Smooth muscle cell (in vitro differentiated cells): ENCODE results near the gene CASP10. TPM values are rescaled to one million over a fixed set of nuclear protein-coding genes. Genes with fewer than 3 reads are reported as not detected.

ENCODE experiments used
- DNase-seq: peaks from one replicate; lab custom pipeline; 2025; ENCODE audit not compliant: unreplicated experiment; lab: John Stamatoyannopoulos, UW
- H2AFZ ChIP-seq: fragments of 200-600 bp; sonication (generic); 2 replicates; pipeline ENCODE4 v1.6.0; 2016; ENCODE audit warnings: antibody characterized with exemption, low read depth, mild to moderate bottlenecking
- H3F3A ChIP-seq: fragments of 200-600 bp; sonication (generic); 2 replicates; pipeline ENCODE4 v1.6.0; 2017; ENCODE audit warnings: antibody characterized with exemption, low read depth
- H3K27ac ChIP-seq: fragments of 200-600 bp; sonication (generic); 2 replicates; pipeline ENCODE4 v1.5.1; 2016; ENCODE audit warnings: low read depth, mild to moderate bottlenecking
- H3K27me3 ChIP-seq: fragments of 200-600 bp; sonication (generic); 2 replicates; pipeline ENCODE4 v1.6.1; 2016; ENCODE audit warnings: low read depth, mild to moderate bottlenecking
- H3K36me3 ChIP-seq: fragments of 200-600 bp; sonication (generic); 2 replicates; pipeline ENCODE4 v1.5.1; 2016; ENCODE audit warnings: low read depth
- H3K4me1 ChIP-seq: fragments of 200-600 bp; sonication (generic); 2 replicates; pipeline ENCODE4 v1.5.1; 2016; ENCODE audit warnings: low read depth
- H3K4me2 ChIP-seq: fragments of 200-600 bp; sonication (generic); 2 replicates; pipeline ENCODE4 v1.6.0; 2016; ENCODE audit warnings: mild to moderate bottlenecking
- H3K4me3 ChIP-seq: fragments of 200-600 bp; sonication (generic); 2 replicates; pipeline ENCODE4 v1.5.1; 2016; ENCODE audit warnings: mild to moderate bottlenecking
- H3K79me2 ChIP-seq: fragments of 200-600 bp; sonication (generic); 2 replicates; pipeline ENCODE4 v1.6.0; 2016; ENCODE audit warnings: low read depth, mild to moderate bottlenecking
- H3K9ac ChIP-seq: fragments of 200-600 bp; sonication (generic); 2 replicates; pipeline ENCODE4 v1.6.0; 2016; ENCODE audit warnings: low read depth
- H3K9me3 ChIP-seq: fragments of 200-600 bp; sonication (generic); replicated peaks from 2 replicates; pipeline ENCODE4 v1.5.1; 2016; ENCODE audit warnings: low read depth
- H4K20me1 ChIP-seq: fragments of 200-600 bp; sonication (generic); 2 replicates; pipeline ENCODE4 v1.6.0; 2016; ENCODE audit warnings: low read depth
- CTCF ChIP-seq: fragments of 200-600 bp; sonication (generic); IDR thresholded peaks from 2 replicates; pipeline ENCODE4 v1.5.1; 2017; ENCODE audit warnings: borderline replicate concordance, mild to moderate bottlenecking, antibody characterized with exemption; ENCODE audit not compliant: insufficient read depth, poor library complexity, severe bottlenecking
- WGBS: methylation state at CpG from one replicate; pipeline ENCODE4 v1.1.7; 2016; ENCODE audit warnings: low lambda C conversion rate; 5-methylcytosine and 5-hydroxymethylcytosine counted together
- polyA plus RNA-seq: library from polyadenylated mRNA; unstranded; fragments of >200 nt; fragmentation: Nextera tagmentation; extraction: Ambion mirVana; gene quantifications from 2 replicates; pipeline ENCODE4 v1.2.1, GENCODE V29; 2016
- total RNA-seq: library from RNA; depleted of rRNA; stranded (reverse); fragments of >200 nt; gene quantifications from 2 replicates; pipeline ENCODE4 v1.2.3, GENCODE V29; 2014

The CASP10 gene
- total and polyA plus RNA-seq, 2 experiments from 2014 or later: 0.36 to 1.1 TPM

DNA sequence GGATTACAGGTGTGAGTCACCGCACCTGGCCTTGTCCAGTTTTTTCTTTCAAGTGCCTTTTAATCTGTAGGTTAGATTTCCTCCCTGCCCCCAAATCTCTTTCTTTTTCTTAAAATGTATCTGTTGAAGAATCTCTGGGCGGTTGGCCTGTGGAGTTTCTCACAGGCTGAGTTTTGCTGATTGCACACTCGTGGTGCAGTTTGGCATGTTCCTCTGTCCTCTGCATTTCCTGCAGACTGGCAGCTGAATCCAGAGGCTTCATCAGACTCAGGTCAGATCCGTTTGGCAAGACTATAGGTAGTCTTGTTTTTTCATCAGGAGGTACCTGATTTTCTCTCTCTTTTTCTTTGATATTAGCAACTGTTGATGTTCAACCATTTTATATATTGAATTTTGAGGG, 5.5 kb downstream of the CASP10 start:
- no peak for TF ChIP-seq CTCF
- Histone ChIP-seq H3K27ac (no peak overlapping the region), H3K9me3 (no peaks in the 10 kb centered on the region), H2AFZ (no peak overlapping the region), H3K27me3 (no peaks in the 10 kb centered on the region), H3K4me3 (no peak overlapping the region), H3F3A (no peaks in the 10 kb centered on the region), H3K36me3 (no peaks in the 10 kb centered on the region), H3K4me2 (no peak overlapping the region), H3K9ac (no peak overlapping the region), H3K4me1 (no peaks in the 10 kb centered on the region), H4K20me1 (no peaks in the 10 kb centered on the region), H3K79me2 (no peaks in the 10 kb centered on the region)
- no peak for DNase-seq
- WGBS: 99% methylated on average over 4 of the region's 4 CpGs

DNA sequence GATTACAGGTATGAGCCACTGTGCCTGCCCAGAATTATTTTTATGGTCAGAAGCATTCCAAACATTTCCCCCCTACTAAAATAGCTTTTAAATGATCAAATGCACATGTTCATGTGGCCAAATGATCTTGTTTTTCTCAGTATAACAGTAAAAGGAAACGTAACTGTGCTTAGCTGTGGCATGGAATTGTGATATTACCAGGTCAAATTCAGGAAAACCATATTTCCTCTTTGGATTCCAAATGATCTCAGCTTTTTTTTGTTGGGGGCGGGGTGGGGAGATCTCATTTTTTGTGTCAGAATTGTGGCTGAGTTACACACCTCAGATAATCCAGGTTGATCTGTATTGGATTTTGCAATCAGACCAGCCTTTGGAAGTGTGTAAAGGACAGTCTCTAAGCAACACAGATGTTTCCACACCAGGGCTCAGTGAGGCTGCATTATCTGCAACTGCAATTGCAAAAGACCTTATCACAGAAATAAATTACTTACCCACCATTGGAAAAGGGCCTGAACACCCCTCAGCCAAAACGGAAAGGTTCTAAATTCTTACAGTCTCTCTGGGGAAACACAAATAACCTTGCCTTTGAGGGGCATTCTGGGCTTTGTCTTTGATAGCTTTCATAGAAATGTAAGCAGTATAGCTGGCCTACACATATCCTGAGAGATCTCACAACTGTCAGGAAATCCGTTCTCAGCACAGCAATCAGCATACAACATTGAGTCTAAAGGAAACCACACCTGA, 8.4 kb downstream of the CASP10 start:
- Histone ChIP-seq H3K27me3 (no peaks in the 10 kb centered on the region), H2AFZ (no peak overlapping the region), H3K4me3 (no peak overlapping the region), H3K4me2 (no peak overlapping the region), H3F3A (no peaks in the 10 kb centered on the region), H3K9me3 (no peaks in the 10 kb centered on the region), H3K79me2 (no peaks in the 10 kb centered on the region), H3K4me1 (no peaks in the 10 kb centered on the region), H3K36me3 (no peaks in the 10 kb centered on the region), H3K9ac (no peak overlapping the region), H4K20me1 (no peaks in the 10 kb centered on the region), H3K27ac (no peak overlapping the region)
- WGBS: 84% methylated on average over 4 of the region's 4 CpGs
- DNase-seq: no peak
- no peak for TF ChIP-seq CTCF

DNA sequence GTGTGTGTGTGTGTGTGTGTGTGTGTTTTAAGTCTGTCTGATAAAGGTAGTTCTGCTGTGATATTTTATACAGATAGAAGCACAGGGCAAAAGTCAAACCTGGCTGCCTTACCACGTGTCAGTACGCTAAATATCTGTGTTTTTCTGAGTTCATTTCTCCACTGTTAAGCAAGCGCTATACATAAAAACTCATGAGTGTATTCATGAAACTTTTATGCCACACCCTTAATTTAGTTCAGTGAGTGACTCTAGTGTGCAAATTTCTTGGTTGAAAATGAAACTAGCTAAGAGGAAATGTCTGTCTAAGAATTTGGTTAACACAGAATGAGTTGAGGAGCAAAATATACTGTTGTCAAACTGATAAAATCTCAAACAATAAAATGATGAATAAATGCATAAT, 11.2 kb downstream of the CASP10 start:
- Histone ChIP-seq H3F3A (no peaks in the 10 kb centered on the region), H3K9me3 (no peaks in the 10 kb centered on the region), H2AFZ (no peak overlapping the region), H3K4me2 (no peak overlapping the region), H3K36me3 (no peaks in the 10 kb centered on the region), H3K4me3 (no peak overlapping the region), H3K79me2 (no peaks in the 10 kb centered on the region), H3K27ac (no peak overlapping the region), H3K27me3 (no peaks in the 10 kb centered on the region), H4K20me1 (no peaks in the 10 kb centered on the region), H3K4me1 (no peaks in the 10 kb centered on the region), H3K9ac (no peak overlapping the region)
- WGBS: 92% methylated on average over 3 of the region's 3 CpGs
- DNase-seq: no peak
- TF ChIP-seq CTCF: no peak

GRCh38 chr2:201195331-201195730, 12.4 kb downstream of the CASP10 start:
- Histone ChIP-seq H3F3A (no peaks in the 10 kb centered on the region), H4K20me1 (no peaks in the 10 kb centered on the region), H3K4me2 (no peak overlapping the region), H3K27ac (no peak overlapping the region), H3K27me3 (no peaks in the 10 kb centered on the region), H3K9me3 (no peaks in the 10 kb centered on the region), H3K36me3 (no peaks in the 10 kb centered on the region), H3K4me1 (no peaks in the 10 kb centered on the region), H3K79me2 (no peaks in the 10 kb centered on the region), H2AFZ (no peak overlapping the region), H3K4me3 (no peak overlapping the region), H3K9ac (no peak overlapping the region)
- DNase-seq: no peak
- 90% methylated on average over 3 of the region's 3 CpGs for WGBS
- no peak for TF ChIP-seq CTCF
